ENCODE results near the gene SETD2.

Gene SETD2

DNA sequence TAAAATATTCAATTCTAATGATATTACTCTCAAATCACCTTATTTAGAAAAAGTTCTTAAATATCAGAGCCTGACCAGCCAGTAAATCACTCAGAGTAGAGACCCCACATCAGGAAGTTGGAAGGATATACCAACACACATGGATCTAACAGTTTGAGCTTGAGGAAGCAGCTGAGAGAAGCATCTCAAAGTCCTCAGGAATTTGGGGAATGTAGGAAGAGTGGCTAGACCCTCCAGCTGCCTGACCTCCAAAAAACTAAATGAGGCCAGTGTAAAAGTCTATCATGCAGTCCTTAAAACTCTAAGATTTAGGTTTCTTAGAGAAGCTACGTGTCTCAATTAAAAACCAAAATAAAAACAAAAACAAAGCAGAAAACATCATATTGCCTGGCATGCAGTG lies 55.4 kb downstream of the SETD2 start:
- Histone ChIP-seq H3K27ac (ENCODE audit: low read depth, low read length) (no peak overlapping the region), H3K14ac (ENCODE audit: low read length) (no peak overlapping the region), H3K36me3 (ENCODE audit: control insufficient read depth in 1 of 2, insufficient read depth in 2 of 2, low read length in 2 of 2) (peaks cover 20% of the 10 kb centered on the region in 2 experiments), H2AFZ (ENCODE audit: insufficient read depth, low read length, poor library complexity) (no peak overlapping the region), H2BK5ac (ENCODE audit: low read depth, low read length, poor library complexity) (no peak overlapping the region), H3K4me2 (ENCODE audit: low read length) (no peak overlapping the region), H3K9ac (ENCODE audit: low read length) (no peak overlapping the region), H3K4me3 (ENCODE audit: low read depth, low read length) (no peak overlapping the region), H4K8ac (ENCODE audit: low read depth, low read length) (no peak overlapping the region), H3K18ac (ENCODE audit: low read length) (no peak overlapping the region), H3K4me1 (ENCODE audit: control insufficient read depth in 1 of 2, insufficient read depth in 2 of 2, low read length in 2 of 2) (peaks cover 0 to 2% of the 10 kb centered on the region in 2 experiments), H4K91ac (ENCODE audit: low read depth, low read length) (no peak overlapping the region), H2AK5ac (ENCODE audit: low read length) (no peak overlapping the region), H2BK12ac (ENCODE audit: low read length) (no peak overlapping the region), H2BK120ac (ENCODE audit: insufficient read depth, low read length, poor library complexity) (no peak overlapping the region), H3K23ac (ENCODE audit: low read length) (no peak overlapping the region), H3K9me3 (ENCODE audit: insufficient read depth, low read depth, low read length) (no peaks in the 10 kb centered on the region), H3K27me3 (ENCODE audit: insufficient read depth, low read length) (no peaks in the 10 kb centered on the region), H3K79me1 (ENCODE audit: low read length) (no peaks in the 10 kb centered on the region), H3K4ac (ENCODE audit: low read depth, low read length) (no peak overlapping the region), H3K79me2 (ENCODE audit: control insufficient read depth, insufficient read depth, low read length, poor library complexity) (no peaks in the 10 kb centered on the region), H4K12ac (ENCODE audit: low read depth, low read length) (no peak overlapping the region)
- WGBS (ENCODE audit: extremely low coverage, insufficient coverage, insufficient read length): no CpG with 5 or more reads among the region's 1 CpG
- peak in 1 of 2 donors; percentile 5 for DNase-seq

DNA sequence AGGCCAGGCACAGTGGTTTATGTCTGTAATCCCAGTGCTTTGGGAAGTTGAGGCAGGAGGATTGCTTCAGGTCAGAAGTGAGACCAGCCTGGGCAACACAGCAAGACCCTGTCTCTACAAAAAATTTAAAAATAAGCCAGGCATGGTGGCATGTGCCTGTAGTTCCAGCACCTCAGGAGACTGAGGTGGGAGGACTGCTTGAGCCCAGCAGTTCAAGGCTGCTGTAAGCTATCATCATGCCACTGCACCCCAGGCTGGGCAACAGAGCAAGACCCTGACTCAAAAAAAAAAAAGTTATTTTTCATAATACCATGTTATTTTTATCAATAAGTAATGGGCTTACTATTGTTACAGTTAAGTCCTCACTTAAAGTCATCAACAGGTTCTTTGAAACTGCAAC lies 59.7 kb downstream of the SETD2 start:
- Histone ChIP-seq H3K18ac (ENCODE audit: low read length) (no peak overlapping the region), H3K4me3 (ENCODE audit: low read depth, low read length) (no peak overlapping the region), H2AK5ac (ENCODE audit: low read length) (no peak overlapping the region), H2AFZ (ENCODE audit: insufficient read depth, low read length, poor library complexity) (no peak overlapping the region), H3K9ac (ENCODE audit: low read length) (no peak overlapping the region), H2BK12ac (ENCODE audit: low read length) (no peak overlapping the region), H3K23ac (ENCODE audit: low read length) (no peak overlapping the region), H4K91ac (ENCODE audit: low read depth, low read length) (no peak overlapping the region), H3K27me3 (ENCODE audit: insufficient read depth, low read length) (no peaks in the 10 kb centered on the region), H3K4ac (ENCODE audit: low read depth, low read length) (no peak overlapping the region), H2BK120ac (ENCODE audit: insufficient read depth, low read length, poor library complexity) (no peak overlapping the region), H4K8ac (ENCODE audit: low read depth, low read length) (no peak overlapping the region), H2BK5ac (ENCODE audit: low read depth, low read length, poor library complexity) (no peak overlapping the region), H3K14ac (ENCODE audit: low read length) (no peak overlapping the region), H3K4me1 (ENCODE audit: control insufficient read depth in 1 of 2, insufficient read depth in 2 of 2, low read length in 2 of 2) (peaks cover 0 to 2% of the 10 kb centered on the region in 2 experiments), H3K27ac (ENCODE audit: low read depth, low read length) (no peak overlapping the region), H3K4me2 (ENCODE audit: low read length) (no peak overlapping the region), H3K36me3 (ENCODE audit: control insufficient read depth in 1 of 2, insufficient read depth in 2 of 2, low read length in 2 of 2) (peaks cover 6 to 18% of the 10 kb centered on the region in 2 experiments), H4K12ac (ENCODE audit: low read depth, low read length) (no peak overlapping the region), H3K79me1 (ENCODE audit: low read length) (no peaks in the 10 kb centered on the region), H3K79me2 (ENCODE audit: control insufficient read depth, insufficient read depth, low read length, poor library complexity) (no peaks in the 10 kb centered on the region), H3K9me3 (ENCODE audit: insufficient read depth, low read depth, low read length) (no peaks in the 10 kb centered on the region)
- no peak for DNase-seq

DNA sequence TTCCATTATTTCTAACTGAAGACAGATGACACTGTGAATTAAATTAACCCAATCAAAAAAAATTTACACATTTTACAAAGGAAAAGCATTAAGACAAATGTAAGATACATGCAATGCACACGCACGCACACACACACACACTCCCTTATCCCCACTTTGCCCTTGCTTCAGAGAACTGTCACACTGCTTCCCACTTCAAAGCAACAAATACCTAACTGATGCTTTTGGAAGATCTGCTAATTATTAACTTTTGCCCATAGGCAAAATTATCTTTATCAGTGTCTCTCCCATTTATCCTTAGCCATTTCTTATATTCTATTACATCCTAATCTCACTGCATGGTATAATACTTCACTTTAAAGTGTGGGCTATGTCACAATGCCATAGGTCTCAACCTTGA lies 60.3 kb downstream of the SETD2 start:
- Histone ChIP-seq H3K9me3 (ENCODE audit: insufficient read depth, low read depth, low read length) (no peaks in the 10 kb centered on the region), H3K4me3 (ENCODE audit: low read depth, low read length) (no peak overlapping the region), H3K18ac (ENCODE audit: low read length) (no peak overlapping the region), H3K14ac (ENCODE audit: low read length) (no peak overlapping the region), H3K4me1 (ENCODE audit: control insufficient read depth in 1 of 2, insufficient read depth in 2 of 2, low read length in 2 of 2) (no peaks in the 10 kb centered on the region), H3K4ac (ENCODE audit: low read depth, low read length) (no peak overlapping the region), H3K79me1 (ENCODE audit: low read length) (no peaks in the 10 kb centered on the region), H2BK5ac (ENCODE audit: low read depth, low read length, poor library complexity) (no peak overlapping the region), H3K27me3 (ENCODE audit: insufficient read depth, low read length) (no peaks in the 10 kb centered on the region), H3K79me2 (ENCODE audit: control insufficient read depth, insufficient read depth, low read length, poor library complexity) (no peaks in the 10 kb centered on the region), H2AFZ (ENCODE audit: insufficient read depth, low read length, poor library complexity) (no peak overlapping the region), H4K12ac (ENCODE audit: low read depth, low read length) (no peak overlapping the region), H3K36me3 (ENCODE audit: control insufficient read depth in 1 of 2, insufficient read depth in 2 of 2, low read length in 2 of 2) (peaks cover 6 to 17% of the 10 kb centered on the region in 2 experiments), H4K91ac (ENCODE audit: low read depth, low read length) (no peak overlapping the region), H2AK5ac (ENCODE audit: low read length) (no peak overlapping the region), H3K9ac (ENCODE audit: low read length) (no peak overlapping the region), H2BK12ac (ENCODE audit: low read length) (no peak overlapping the region), H2BK120ac (ENCODE audit: insufficient read depth, low read length, poor library complexity) (no peak overlapping the region), H4K8ac (ENCODE audit: low read depth, low read length) (no peak overlapping the region), H3K23ac (ENCODE audit: low read length) (no peak overlapping the region), H3K27ac (ENCODE audit: low read depth, low read length) (no peak overlapping the region), H3K4me2 (ENCODE audit: low read length) (no peak overlapping the region)
- WGBS (ENCODE audit: extremely low coverage, insufficient coverage, insufficient read length): no CpG with 5 or more reads among the region's 2 CpGs
- DNase-seq: no peak

DNA sequence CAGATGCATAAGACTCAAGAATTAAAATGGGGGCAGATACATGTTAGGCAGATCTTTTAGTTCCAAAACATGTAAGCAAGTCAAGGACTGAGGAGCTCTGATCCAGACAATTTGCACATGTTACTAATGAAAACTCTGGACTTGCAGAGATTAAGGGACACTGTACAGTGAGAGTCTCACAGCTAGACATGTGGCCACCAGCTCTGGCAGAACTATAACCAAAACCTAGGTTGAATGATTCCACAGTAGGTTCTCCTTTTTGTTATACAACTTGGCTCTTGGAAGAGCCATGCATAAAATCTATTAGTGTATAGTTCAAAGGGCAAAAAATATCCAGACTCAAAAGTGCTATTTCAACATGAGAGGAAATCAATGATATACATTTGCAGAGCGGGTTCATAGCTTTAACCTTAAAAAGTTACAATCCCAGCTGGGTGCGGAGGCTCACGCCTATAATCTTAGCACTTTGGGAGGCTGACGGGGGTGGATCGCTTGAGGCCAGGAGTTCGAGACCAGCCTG lies 61.8 kb downstream of the SETD2 start:
- Histone ChIP-seq H3K4me1 (ENCODE audit: control insufficient read depth in 1 of 2, insufficient read depth in 2 of 2, low read length in 2 of 2) (no peaks in the 10 kb centered on the region), H3K23ac (ENCODE audit: low read length) (no peak overlapping the region), H3K14ac (ENCODE audit: low read length) (no peak overlapping the region), H4K8ac (ENCODE audit: low read depth, low read length) (no peak overlapping the region), H3K79me2 (ENCODE audit: control insufficient read depth, insufficient read depth, low read length, poor library complexity) (no peaks in the 10 kb centered on the region), H3K79me1 (ENCODE audit: low read length) (no peaks in the 10 kb centered on the region), H2AK5ac (ENCODE audit: low read length) (no peak overlapping the region), H3K36me3 (ENCODE audit: control insufficient read depth in 1 of 2, insufficient read depth in 2 of 2, low read length in 2 of 2) (peaks cover 6 to 17% of the 10 kb centered on the region in 2 experiments), H3K4me2 (ENCODE audit: low read length) (no peak overlapping the region), H4K12ac (ENCODE audit: low read depth, low read length) (no peak overlapping the region), H3K18ac (ENCODE audit: low read length) (no peak overlapping the region), H3K27ac (ENCODE audit: low read depth, low read length) (no peak overlapping the region), H2BK120ac (ENCODE audit: insufficient read depth, low read length, poor library complexity) (no peak overlapping the region), H3K4ac (ENCODE audit: low read depth, low read length) (no peak overlapping the region), H3K27me3 (ENCODE audit: insufficient read depth, low read length) (no peaks in the 10 kb centered on the region), H3K9ac (ENCODE audit: low read length) (no peak overlapping the region), H3K4me3 (ENCODE audit: low read depth, low read length) (no peak overlapping the region), H2BK12ac (ENCODE audit: low read length) (no peak overlapping the region), H2BK5ac (ENCODE audit: low read depth, low read length, poor library complexity) (no peak overlapping the region), H3K9me3 (ENCODE audit: insufficient read depth, low read depth, low read length) (no peaks in the 10 kb centered on the region), H4K91ac (ENCODE audit: low read depth, low read length) (no peak overlapping the region), H2AFZ (ENCODE audit: insufficient read depth, low read length, poor library complexity) (no peak overlapping the region)
- WGBS (ENCODE audit: extremely low coverage, insufficient coverage, insufficient read length): no CpG with 5 or more reads among the region's 6 CpGs
- no peak for DNase-seq

Measured in trophoblast cell (in vitro differentiated cells and primary cell).